HG03175 (cell line): ENCODE data around the gene ERBB4.
A peak's percentile ranks its signal among the peaks of the same experiment; 100 is the strongest.

Experiments
- ATAC-seq: cut with Tn5 transposase; IDR thresholded peaks from one replicate; pipeline ENCODE4 v1.9.1; 2021; ENCODE audit warnings: mild to moderate bottlenecking, moderate library complexity; ENCODE audit not compliant: unreplicated experiment

The ERBB4 gene

GRCh38 chr2:211380041-211380440 lies 1158.6 kb downstream of the ERBB4 start:
- ATAC-seq, result no peak

GRCh38 chr2:211376410-211376809 lies 1162.2 kb downstream of the ERBB4 start:
- no peak for ATAC-seq

GRCh38 chr2:211373203-211373602 lies 1165.4 kb downstream of the ERBB4 start:
- no peak for ATAC-seq

- ATAC-seq, result no peak
These were observed 1167.1 kb downstream of the ERBB4 start for GRCh38 chr2:211371465-211371864.

GRCh38 chr2:211368467-211368866 lies 1170.1 kb downstream of the ERBB4 start:
- no peak for ATAC-seq

- ATAC-seq, result peak; percentile 96
These were observed 1170.9 kb downstream of the ERBB4 start for GRCh38 chr2:211367711-211368110.

GRCh38 chr2:211367293-211367692 lies 1171.3 kb downstream of the ERBB4 start:
- ATAC-seq, result peak; percentile 11

- no peak for ATAC-seq
These were observed 1173.7 kb downstream of the ERBB4 start for GRCh38 chr2:211364911-211365310.

GRCh38 chr2:211361383-211361782 lies 1177.2 kb downstream of the ERBB4 start:
- ATAC-seq, result no peak

GRCh38 chr2:211359347-211359746 lies 1179.3 kb downstream of the ERBB4 start:
- ATAC-seq, result no peak

- ATAC-seq, result no peak
These were observed 1180.1 kb downstream of the ERBB4 start for GRCh38 chr2:211358504-211358903.

GRCh38 chr2:211354481-211354880 lies 1184.1 kb downstream of the ERBB4 start:
- no peak for ATAC-seq

- no peak for ATAC-seq
These were observed 1186.6 kb downstream of the ERBB4 start for GRCh38 chr2:211351987-211352386.

- ATAC-seq, result no peak
These were observed 1189.6 kb downstream of the ERBB4 start for GRCh38 chr2:211349031-211349430.

GRCh38 chr2:211347328-211347727 lies 1191.3 kb downstream of the ERBB4 start:
- no peak for ATAC-seq

GRCh38 chr2:211344289-211344688 lies 1194.3 kb downstream of the ERBB4 start:
- ATAC-seq, result no peak

GRCh38 chr2:211333377-211333776 lies 1205.2 kb downstream of the ERBB4 start:
- ATAC-seq, result no peak

GRCh38 chr2:211331736-211332135 lies 1206.9 kb downstream of the ERBB4 start:
- no peak for ATAC-seq

- ATAC-seq, result no peak
These were observed 1208.7 kb downstream of the ERBB4 start for GRCh38 chr2:211329882-211330281.

GRCh38 chr2:211329421-211329820 lies 1209.2 kb downstream of the ERBB4 start:
- no peak for ATAC-seq

GRCh38 chr2:211328126-211328525 lies 1210.5 kb downstream of the ERBB4 start:
- ATAC-seq, result no peak
